VCaP (cell line): ENCODE measurements around the gene NR2C1.
"Not testable (repeated sequence)": the region's sequence is repeated elsewhere in the genome, so short reads cannot be mapped to it uniquely, and the experiment has no call there.

Experiments used
- H3K27ac ChIP-seq: fragments of 450-650 bp; 2 replicates; pipeline ENCODE4 v1.5.1; 2017
- CTCF ChIP-seq: fragments of 450-650 bp; conservative IDR thresholded peaks from 2 replicates; pipeline ENCODE4 v1.5.1; 2017; ENCODE audit warnings: mild to moderate bottlenecking, moderate library complexity

The NR2C1 gene

GRCh38 chr12:95114766-95115405 is 41.5 kb upstream of the NR2C1 start:
- no peak overlapping the region for H3K27ac ChIP-seq
- no peak for TF ChIP-seq CTCF

GRCh38 chr12:95107362-95107761 is 33.9 kb upstream of the NR2C1 start:
- no peak for TF ChIP-seq CTCF
- no peak overlapping the region for H3K27ac ChIP-seq

- TF ChIP-seq CTCF = no peak
- H3K27ac ChIP-seq = no peak overlapping the region
These were observed 32.1 kb upstream of the NR2C1 start for GRCh38 chr12:95105540-95105939.

GRCh38 chr12:95104919-95105452 is 31.6 kb upstream of the NR2C1 start:
- H3K27ac ChIP-seq = no peak overlapping the region
- no peak for TF ChIP-seq CTCF

- TF ChIP-seq CTCF = no peak
- peak overlapping the region; percentile 54 for H3K27ac ChIP-seq
These were observed 29.7 kb upstream of the NR2C1 start for GRCh38 chr12:95102916-95103671.

- not testable (repeated sequence) for H3K27ac ChIP-seq
These were observed 28.5 kb upstream of the NR2C1 start for GRCh38 chr12:95101957-95102356.

- no peak for TF ChIP-seq CTCF
- H3K27ac ChIP-seq = no peak overlapping the region
These were observed 27.1 kb upstream of the NR2C1 start for GRCh38 chr12:95100264-95101190.
